Activated naive CD8-positive, alpha-beta T cell treated with anti-CD3 and anti-CD28 coated beads, Interleukin-2, amount 50 U/mL, for 16 hours (primary cell): ENCODE results near the gene CCNT2.
"Not testable (repeated sequence)": the region's sequence is repeated elsewhere in the genome, so short reads cannot be mapped to it uniquely, and the experiment has no call there.

Experiments used
- DNase-seq: peaks from one replicate; pipeline ENCODE4 v3.0.0-alpha.2; 2020; ENCODE audit warnings: low read depth, low spot score

Gene CCNT2

GRCh38 chr2:134919341-134920210 lies 954 bp downstream of the CCNT2 start:
- peak; percentile 16 for DNase-seq

- no peak for DNase-seq
Measured at GRCh38 chr2:134924912-134925311, 6.3 kb downstream of the CCNT2 start.

- no peak for DNase-seq
Measured at GRCh38 chr2:134926231-134926931, 7.8 kb downstream of the CCNT2 start.

DNA sequence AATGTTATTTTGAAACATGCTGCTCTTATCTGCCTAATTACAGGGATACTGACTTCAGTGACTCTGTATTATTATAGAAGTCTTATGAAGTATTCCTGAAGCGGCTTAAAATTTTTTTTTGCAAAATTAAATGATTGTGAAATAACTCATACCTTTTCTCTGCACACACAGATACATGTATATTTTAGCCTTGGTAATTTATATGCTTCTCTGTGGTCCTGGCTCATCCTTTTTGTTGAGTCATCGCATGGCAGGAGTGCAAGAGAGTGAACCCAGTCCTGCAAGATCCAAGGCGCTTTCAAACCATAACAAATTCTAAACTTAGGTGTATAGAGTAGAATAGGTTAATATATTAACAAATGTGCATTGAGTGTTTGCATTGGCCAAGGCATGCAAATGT lies 8.6 kb downstream of the CCNT2 start:
- DNase-seq: no peak

DNA sequence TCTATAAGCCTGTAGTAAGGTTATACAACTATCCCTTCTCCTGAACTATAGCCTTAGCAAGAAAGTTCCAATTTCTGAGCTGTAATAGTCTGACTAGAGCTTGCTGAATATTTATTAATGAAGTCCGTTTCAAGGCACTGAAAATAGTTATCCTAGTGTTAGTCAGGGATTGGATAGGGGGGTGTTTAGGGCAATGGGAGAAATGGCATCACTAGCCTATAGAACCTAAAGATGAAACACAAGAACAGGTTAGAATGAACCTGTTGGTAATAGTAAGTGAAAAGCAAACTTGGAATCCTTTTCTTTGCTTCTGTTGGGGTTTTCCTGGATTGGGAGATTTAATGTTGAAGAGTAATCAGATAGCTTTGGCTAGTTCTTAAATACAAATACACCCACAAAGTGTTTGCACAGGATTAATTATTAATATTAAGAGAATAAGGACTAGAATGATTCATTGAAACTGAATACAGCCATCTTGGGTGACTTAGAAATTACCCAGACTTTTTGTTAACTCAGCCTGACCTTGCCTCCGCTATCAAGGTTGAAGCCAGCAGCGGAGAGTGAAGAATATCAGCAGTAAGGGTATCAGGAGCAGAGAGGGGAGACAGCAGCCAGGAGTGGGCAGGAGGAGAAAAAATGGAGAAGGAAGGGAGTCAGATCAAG lies 14.4 kb downstream of the CCNT2 start:
- no peak for DNase-seq

- DNase-seq: no peak
Measured at GRCh38 chr2:134933732-134934131, 15.1 kb downstream of the CCNT2 start.

DNA sequence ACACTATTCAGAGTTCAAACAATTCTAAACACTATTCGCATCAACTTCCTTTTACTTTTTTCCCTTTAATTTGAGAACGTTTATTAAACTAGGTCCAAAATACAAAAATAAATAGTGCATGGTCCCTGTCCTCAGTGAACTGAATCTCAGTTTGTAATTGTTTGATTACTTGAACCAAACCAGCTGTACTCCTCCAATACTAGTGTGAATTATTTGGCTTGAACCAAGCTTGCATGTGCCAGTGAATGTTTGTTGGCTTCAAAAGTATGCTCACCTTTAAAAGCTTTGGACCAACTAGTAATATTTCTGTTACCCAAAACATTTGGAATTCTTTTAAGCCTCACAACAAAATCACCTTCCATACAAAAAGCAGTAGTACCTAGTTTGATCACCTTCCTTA lies 15.5 kb downstream of the CCNT2 start:
- no peak for DNase-seq

GRCh38 chr2:134934641-134935040 lies 16.0 kb downstream of the CCNT2 start:
- DNase-seq: no peak

GRCh38 chr2:134936691-134937090 lies 18.1 kb downstream of the CCNT2 start:
- no peak for DNase-seq

DNA sequence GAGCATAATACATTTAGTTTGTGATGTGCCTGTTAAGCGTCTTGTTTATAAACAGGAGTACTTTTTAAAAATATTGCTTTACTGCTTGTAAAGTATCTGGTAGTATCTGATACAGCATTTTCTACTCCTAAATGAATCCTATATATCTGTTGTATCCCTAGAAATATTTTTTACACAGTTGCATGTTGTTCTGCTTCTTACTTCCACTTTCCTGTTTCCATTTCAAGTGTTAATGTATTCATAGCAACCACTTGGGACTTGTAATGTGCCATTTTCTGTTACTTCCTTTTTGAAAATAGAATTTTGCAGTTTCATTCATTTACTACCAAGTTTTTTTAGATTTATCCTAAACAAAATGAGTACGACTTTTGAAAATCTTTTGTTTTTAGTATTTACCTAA lies 24.9 kb downstream of the CCNT2 start:
- no peak for DNase-seq

- no peak for DNase-seq
Measured at GRCh38 chr2:134944975-134945374, 26.4 kb downstream of the CCNT2 start.

DNA sequence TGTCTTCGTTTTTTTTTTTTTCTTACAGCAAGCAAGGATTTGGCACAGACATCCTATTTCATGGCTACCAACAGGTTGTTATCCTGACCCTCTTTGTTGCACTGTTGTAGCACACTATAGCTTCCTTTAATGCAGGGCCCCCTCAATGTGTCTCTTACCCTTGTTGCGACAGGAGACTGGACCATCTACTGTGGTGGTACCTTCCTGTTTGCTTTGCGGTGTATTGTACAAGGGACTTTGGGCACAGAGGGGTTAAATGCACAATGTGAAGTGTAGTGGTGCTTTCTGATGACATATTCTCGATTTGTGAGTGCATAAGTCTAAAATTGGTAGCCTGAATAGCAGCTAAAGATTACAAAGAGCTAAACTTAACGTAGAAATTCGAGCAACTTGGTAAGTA lies 27.5 kb downstream of the CCNT2 start:
- DNase-seq: no peak

DNA sequence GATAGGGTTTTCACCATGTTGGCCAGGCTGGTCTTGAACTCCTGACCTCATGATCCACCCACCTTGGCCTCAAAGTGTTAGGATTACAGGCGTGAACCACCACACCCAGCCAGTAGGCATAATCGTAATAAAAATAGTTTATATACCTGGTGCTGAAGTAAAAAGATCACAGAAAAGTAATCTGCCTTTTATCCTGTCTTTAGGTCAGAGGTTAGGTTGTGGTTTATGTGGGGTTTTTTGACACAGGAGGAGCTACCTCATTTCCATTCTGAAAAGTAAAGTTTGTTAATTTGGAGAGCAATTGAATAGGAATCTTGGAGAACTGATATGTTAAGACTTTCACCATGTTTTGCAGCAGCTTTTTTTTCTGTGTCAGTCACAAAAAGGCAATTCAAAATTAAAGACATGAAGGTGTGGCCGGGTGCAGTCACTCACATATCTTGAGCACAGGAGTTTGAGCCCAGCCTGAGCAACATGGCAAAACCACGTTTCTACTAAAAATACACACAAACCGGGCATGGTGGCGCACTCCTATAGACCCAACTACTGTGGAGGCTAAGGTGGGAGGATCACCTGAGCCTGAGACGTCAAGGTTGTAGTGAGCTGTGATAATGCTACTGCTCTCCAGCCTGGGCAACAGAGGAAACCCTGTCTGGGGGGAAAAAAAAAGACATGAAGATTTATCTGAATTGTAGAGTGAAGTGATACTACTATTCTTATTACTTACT lies 31.5 kb downstream of the CCNT2 start:
- no peak for DNase-seq

DNA sequence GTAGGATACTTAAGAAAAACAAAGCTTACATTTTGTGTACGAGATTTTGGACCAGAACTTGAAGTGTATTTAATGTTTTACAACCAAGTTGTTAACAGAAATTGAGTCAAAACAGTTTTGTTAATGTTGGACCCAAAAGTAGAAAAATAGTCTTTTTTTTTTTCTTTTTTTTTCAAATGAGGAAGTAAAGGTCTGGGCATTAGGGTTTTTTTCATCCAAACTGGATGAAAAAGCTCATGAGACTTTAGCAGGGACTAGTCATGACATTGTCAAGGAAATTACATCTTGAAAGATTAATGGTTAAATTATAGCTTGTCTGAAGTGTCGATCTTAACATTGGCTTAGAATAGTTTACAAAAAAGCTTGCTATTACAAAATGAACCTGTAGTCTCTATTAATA lies 32.3 kb downstream of the CCNT2 start:
- DNase-seq: no peak

DNA sequence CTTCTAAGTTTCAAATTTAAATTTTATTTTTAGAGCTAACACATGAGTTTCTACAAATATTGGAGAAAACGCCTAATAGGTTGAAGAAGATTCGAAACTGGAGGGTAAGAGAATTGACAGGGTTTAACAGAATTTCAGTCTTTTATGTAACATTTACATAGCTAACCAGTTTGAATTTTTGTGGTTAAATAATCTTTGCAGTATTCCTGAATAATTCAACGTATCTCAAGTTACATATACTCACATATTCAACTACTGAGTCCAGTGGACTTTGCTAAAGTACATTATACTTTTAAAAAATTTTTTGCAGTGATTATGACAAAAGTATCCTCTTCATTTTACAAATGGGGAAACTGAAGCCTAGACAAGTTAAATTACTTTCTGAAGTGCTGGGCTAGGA lies 34.0 kb downstream of the CCNT2 start:
- DNase-seq: no peak

DNA sequence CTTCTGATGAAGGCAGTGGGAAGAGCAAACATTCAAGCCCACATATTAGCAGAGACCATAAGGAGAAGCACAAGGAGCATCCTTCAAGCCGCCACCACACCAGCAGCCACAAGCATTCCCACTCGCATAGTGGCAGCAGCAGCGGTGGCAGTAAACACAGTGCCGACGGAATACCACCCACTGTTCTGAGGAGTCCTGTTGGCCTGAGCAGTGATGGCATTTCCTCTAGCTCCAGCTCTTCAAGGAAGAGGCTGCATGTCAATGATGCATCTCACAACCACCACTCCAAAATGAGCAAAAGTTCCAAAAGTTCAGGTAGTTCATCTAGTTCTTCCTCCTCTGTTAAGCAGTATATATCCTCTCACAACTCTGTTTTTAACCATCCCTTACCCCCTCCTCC lies 35.4 kb downstream of the CCNT2 start:
- no peak for DNase-seq

DNA sequence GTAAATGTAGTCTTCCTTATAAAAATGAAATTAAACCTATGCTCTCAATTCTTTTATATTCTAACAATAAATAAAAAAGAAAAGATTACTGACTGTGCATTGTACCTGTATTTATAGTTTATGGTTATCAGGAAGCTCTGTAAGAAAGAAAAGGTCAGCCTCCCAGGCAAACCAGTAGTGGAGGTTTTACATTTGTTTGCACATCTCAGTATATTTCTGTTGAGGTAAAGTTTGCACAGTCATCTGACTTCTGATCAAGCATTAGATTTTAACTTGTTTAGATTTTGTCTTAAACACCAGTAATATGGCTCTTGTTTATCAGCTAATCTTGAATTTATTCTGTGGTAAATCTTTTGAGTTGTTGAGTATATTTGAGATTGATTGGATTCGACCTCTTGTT lies 37.1 kb downstream of the CCNT2 start:
- DNase-seq: no peak

- DNase-seq: no peak
Measured at GRCh38 chr2:134957477-134957876, 38.9 kb downstream of the CCNT2 start.

- not testable (repeated sequence) for DNase-seq
Measured at GRCh38 chr2:134967166-134967565, 48.5 kb downstream of the CCNT2 start.

GRCh38 chr2:134973241-134974138 lies 54.9 kb downstream of the CCNT2 start:
- no peak for DNase-seq
